HepG2 (cell line): ENCODE results near the gene SLC12A5. TPM values are rescaled to one million over a fixed set of nuclear protein-coding genes. Genes with fewer than 3 reads are reported as not detected.

Source experiments
- FOXA3 ChIP-seq: IDR thresholded peaks from 2 replicates; pipeline ENCODE4 v1.6.1; 2016; ENCODE audit warnings: missing genetic modification reagents, missing compliant biosample characterization
- MTERF4 ChIP-seq: sonication (generic); formaldehyde crosslinking; IDR thresholded peaks from 2 replicates; pipeline ENCODE4 v1.8.0; 2023; ENCODE audit warnings: mild to moderate bottlenecking, missing genetic modification reagents
- PTBP1 ChIP-seq: fragments of 200-400 bp; formaldehyde crosslinking; IDR thresholded peaks from 2 replicates; pipeline ENCODE4 v1.6.1; 2018; ENCODE audit warnings: low read length, low read depth; ENCODE audit not compliant: poor library complexity, severe bottlenecking
- RBAK ChIP-seq: sonication (generic); formaldehyde crosslinking; IDR thresholded peaks from 2 replicates; pipeline ENCODE4 v1.5.1; 2020; ENCODE audit warnings: mild to moderate bottlenecking, missing genetic modification reagents
- THRA ChIP-seq: sonication (generic); formaldehyde crosslinking; IDR thresholded peaks from 2 replicates; pipeline ENCODE4 v1.4.0; 2020; ENCODE audit warnings: missing genetic modification reagents, borderline replicate concordance
- ZBTB40 ChIP-seq, 2 experiments: fragments of 450-650 bp in 1 of 2; sonication (generic) in 1 of 2; formaldehyde crosslinking in 1 of 2; IDR thresholded peaks; 2 replicates each; pipeline versions ENCODE4 v1.6.1 to v1.8.0; 2016 to 2022; ENCODE audit warnings: antibody characterized with exemption in 1 of 2, mild to moderate bottlenecking in 1 of 2, missing genetic modification reagents in 1 of 2
- ZGPAT ChIP-seq: IDR thresholded peaks from 2 replicates; pipeline ENCODE4 v1.6.1; 2016; ENCODE audit warnings: mild to moderate bottlenecking
- ZMYM4 ChIP-seq: sonication (generic); formaldehyde crosslinking; IDR thresholded peaks from 2 replicates; pipeline ENCODE4 v1.8.1; 2023; ENCODE audit warnings: mild to moderate bottlenecking, missing genetic modification reagents
- ZNF234 ChIP-seq: sonication (generic); formaldehyde crosslinking; conservative IDR thresholded peaks from 2 replicates; pipeline ENCODE4 v1.5.1; 2020; ENCODE audit warnings: mild to moderate bottlenecking, missing genetic modification reagents
- ZNF276 ChIP-seq: sonication (generic); formaldehyde crosslinking; IDR thresholded peaks from 2 replicates; pipeline ENCODE4 v1.4.0; 2020; ENCODE audit warnings: mild to moderate bottlenecking, low read depth, missing genetic modification reagents
- ZNF607 ChIP-seq: sonication (generic); formaldehyde crosslinking; IDR thresholded peaks from 2 replicates; pipeline ENCODE4 v1.5.1; 2020; ENCODE audit warnings: missing genetic modification reagents, mild to moderate bottlenecking, borderline replicate concordance
- ZNF775 ChIP-seq: sonication (generic); formaldehyde crosslinking; IDR thresholded peaks from 2 replicates; pipeline ENCODE4 v1.4.0; 2020; ENCODE audit warnings: missing genetic modification reagents, mild to moderate bottlenecking, moderate library complexity, borderline replicate concordance
- polyA plus RNA-seq, 8 experiments: library from polyadenylated mRNA; depleted of rRNA in 3 of 8; stranded (reverse) in 7 of 8; unstranded in 1 of 8; fragments of >200 nt; fragmentation: Illumina TruSeq in 4 of 8; extraction: Trizol in 4 of 8; gene quantifications; 2 replicates each; pipeline versions ENCODE4 v1.2.1 to v1.2.3, GENCODE V29; 2011 to 2016; ENCODE audit warnings: low read depth in 4 of 8, missing spikeins in 1 of 8, mixed read lengths in 1 of 8; ENCODE audit not compliant: insufficient read depth in 1 of 8
- total RNA-seq, 5 experiments: library from RNA; depleted of rRNA; stranded (reverse); fragments of >200 nt; fragmentation: Illumina TruSeq; extraction: Trizol; gene quantifications; 2 replicates each; pipeline ENCODE4 v1.2.3, GENCODE V29; 2016; ENCODE audit warnings: low read depth in 1 of 5

Gene SLC12A5
- total and polyA plus RNA-seq, 2 of the 13 experiments (the other 11 are each of a cell fraction or from before 2014, with no cell fraction given) = 4.3 to 5.4 TPM

GRCh38 chr20:46022411-46023147, 6.4 kb upstream of the SLC12A5 start (continued):
- no peak for TF ChIP-seq ZBTB40 (IDR thresholded peaks at IDR 0.05)
- TF ChIP-seq ZBTB40 (CRISPR knock-in tag; IDR thresholded peaks at IDR 0.05) = no peak; the same call in 1 of the 2 replicates
- no peak for TF ChIP-seq FOXA3 (CRISPR knock-in tag)
- TF ChIP-seq ZGPAT (CRISPR knock-in tag) = peak; percentile 27; the same call in 1 of the 2 replicates
- TF ChIP-seq ZNF276 = no peak
- peak; percentile 95 for TF ChIP-seq PTBP1
- TF ChIP-seq ZNF607 (CRISPR knock-in tag) = no peak
- no peak for TF ChIP-seq RBAK
- no peak for TF ChIP-seq ZNF775 (CRISPR knock-in tag)
- peak; percentile 21; the same call in 1 of the 2 replicates for TF ChIP-seq MTERF4 (CRISPR knock-in tag)
- TF ChIP-seq ZNF234 = no peak
- TF ChIP-seq THRA (CRISPR knock-in tag) = no peak
- TF ChIP-seq ZMYM4 = peak; percentile 17; the same call in 1 of the 2 replicates
